ENCODE results near the gene ZNF536. TPM values are rescaled to one million over a fixed set of nuclear protein-coding genes. Genes with fewer than 3 reads are reported as not detected.

The ZNF536 gene
- total RNA-seq, 2 experiments from 2014 or later, result not detected

DNA sequence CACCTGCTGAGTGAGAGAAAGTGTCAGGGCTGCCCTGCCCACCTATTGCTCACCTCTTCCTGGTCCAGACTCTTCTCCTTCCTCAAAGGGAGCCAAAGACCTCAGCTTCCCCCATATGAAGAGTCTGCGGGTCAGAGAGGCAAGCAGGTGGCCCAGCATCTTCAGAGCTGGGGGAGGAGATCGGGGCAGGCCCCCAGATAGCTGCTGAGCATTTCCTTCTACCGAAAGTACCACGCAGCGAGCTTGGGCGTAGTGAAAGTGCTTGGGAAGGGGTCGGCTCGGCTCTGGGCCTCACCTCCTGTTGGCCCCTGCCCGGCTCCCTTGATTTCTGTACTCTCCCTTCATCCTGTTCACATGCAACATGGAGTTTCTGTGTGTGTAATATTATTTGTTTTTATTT is 12.2 kb upstream of the ZNF536 start:
- no peak for DNase-seq
- Mint-ChIP-seq H3K9me3 (ENCODE audit: low read depth) (no peaks in the 10 kb centered on the region), H3K4me3 (no peak overlapping the region), H3K27ac (no peak overlapping the region), H3K36me3 (ENCODE audit: low read depth) (no peaks in the 10 kb centered on the region), H3K27me3 (peaks cover 25% of the 10 kb centered on the region), H3K4me1 (no peaks in the 10 kb centered on the region)
- ChIA-PET POLR2A (no interaction called here), CTCF (no interaction called here)
- intact Hi-C loops (cut with DNase I, micrococcal nuclease), result no loop called here
- ATAC-seq, result no peak

DNA sequence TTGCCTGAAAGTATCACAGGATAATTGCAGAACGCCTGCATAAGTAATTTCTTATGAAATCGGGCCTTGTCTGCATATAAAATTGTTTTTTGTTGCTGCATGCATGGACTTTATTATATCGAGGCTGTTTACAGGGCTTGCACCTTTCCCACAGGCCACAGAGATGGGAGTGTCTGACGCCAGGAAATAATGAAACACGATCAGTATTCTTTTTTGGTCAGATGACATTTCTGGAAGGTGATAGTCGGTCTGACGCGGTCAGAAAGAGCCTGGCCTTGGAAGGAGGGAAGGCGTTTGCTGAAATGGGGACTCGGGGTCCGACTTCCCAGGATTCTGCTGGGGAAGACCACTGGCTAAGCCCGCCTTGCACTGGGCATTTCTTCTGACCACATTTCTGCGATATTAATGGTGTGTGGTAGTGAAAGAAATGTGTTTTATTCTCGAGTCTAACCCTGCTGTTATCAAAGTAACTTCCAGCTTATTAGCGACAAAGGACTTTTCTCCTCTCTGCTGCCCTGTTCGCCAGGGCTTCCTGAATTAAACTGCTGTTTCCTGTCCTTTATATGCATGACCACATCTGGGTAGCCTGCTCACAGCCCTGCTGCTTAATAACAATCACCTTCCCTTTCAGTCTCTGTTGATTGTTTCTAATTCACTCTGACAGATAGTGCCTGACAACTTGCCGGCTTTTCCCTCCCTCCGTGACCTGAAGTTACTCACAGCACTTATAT is 11.6 kb upstream of the ZNF536 start:
- H3K4me3 Mint-ChIP-seq, result no peak overlapping the region
- H3K27me3 Mint-ChIP-seq, result peaks cover 25% of the 10 kb centered on the region
- ChIA-PET POLR2A (no interaction called here), CTCF (no interaction called here)
- DNase-seq (no peak), ATAC-seq (no peak)
- no peaks in the 10 kb centered on the region for H3K4me1 Mint-ChIP-seq
- intact Hi-C loops (cut with DNase I, micrococcal nuclease), result no loop called here
- no peaks in the 10 kb centered on the region for H3K36me3 Mint-ChIP-seq (ENCODE audit: low read depth)
- H3K9me3 Mint-ChIP-seq (ENCODE audit: low read depth), result no peaks in the 10 kb centered on the region
- no peak overlapping the region for H3K27ac Mint-ChIP-seq

DNA sequence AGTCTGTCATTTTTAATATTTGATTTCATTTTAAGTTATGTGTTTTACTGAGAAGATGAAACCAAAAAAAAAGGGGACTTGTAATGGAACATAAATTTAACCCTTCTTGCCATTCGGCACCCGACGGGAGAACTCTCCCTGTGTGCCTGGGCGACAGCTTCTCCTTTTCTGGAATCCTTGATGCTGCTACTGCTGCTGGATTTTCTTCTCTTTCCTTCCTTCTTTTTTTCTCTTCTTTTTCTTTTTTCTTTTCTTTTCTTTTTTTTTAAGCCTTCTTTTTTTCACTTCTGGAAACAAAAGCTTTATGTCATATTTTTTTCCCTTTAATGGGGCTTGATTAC is 11.1 kb upstream of the ZNF536 start:
- POLR2A ChIA-PET, result no interaction called here
- ATAC-seq, result no peak
- Mint-ChIP-seq H3K9me3 (ENCODE audit: low read depth) (no peaks in the 10 kb centered on the region), H3K4me3 (no peak overlapping the region), H3K27ac (no peak overlapping the region), H3K36me3 (ENCODE audit: low read depth) (no peaks in the 10 kb centered on the region), H3K27me3 (peaks cover 22% of the 10 kb centered on the region), H3K4me1 (no peaks in the 10 kb centered on the region)
- intact Hi-C loops (cut with DNase I, micrococcal nuclease), result no loop called here
- CTCF ChIA-PET, result no interaction called here
- no peak for DNase-seq

DNA sequence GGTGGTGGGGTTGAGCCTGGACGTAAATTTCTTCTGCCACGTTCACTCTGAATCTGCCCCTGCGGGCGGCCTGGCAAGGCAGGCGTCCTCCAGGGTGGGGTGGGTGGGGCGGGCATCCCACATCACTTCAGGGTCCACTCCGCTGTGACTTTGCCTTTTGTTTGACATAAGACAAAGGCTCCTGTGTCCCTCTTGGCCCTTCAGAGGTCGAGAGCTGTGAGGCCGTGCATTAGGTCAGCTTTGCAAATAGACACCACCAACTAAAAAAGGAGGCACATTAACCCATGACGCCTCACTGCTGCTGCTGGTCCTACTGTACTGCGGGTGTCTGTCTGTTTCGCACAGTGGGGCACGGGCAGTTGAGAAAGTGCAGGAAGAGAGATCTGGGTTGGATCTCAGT is 10.5 kb upstream of the ZNF536 start:
- peaks cover 22% of the 10 kb centered on the region for H3K27me3 Mint-ChIP-seq
- no peaks in the 10 kb centered on the region for H3K9me3 Mint-ChIP-seq (ENCODE audit: low read depth)
- no peaks in the 10 kb centered on the region for H3K36me3 Mint-ChIP-seq (ENCODE audit: low read depth)
- ATAC-seq (no peak), DNase-seq (no peak)
- ChIA-PET CTCF (no interaction called here), POLR2A (no interaction called here)
- H3K4me3 Mint-ChIP-seq, result no peak overlapping the region
- H3K4me1 Mint-ChIP-seq, result no peaks in the 10 kb centered on the region
- intact Hi-C loops (cut with DNase I, micrococcal nuclease), result no loop called here
- H3K27ac Mint-ChIP-seq, result no peak overlapping the region

DNA sequence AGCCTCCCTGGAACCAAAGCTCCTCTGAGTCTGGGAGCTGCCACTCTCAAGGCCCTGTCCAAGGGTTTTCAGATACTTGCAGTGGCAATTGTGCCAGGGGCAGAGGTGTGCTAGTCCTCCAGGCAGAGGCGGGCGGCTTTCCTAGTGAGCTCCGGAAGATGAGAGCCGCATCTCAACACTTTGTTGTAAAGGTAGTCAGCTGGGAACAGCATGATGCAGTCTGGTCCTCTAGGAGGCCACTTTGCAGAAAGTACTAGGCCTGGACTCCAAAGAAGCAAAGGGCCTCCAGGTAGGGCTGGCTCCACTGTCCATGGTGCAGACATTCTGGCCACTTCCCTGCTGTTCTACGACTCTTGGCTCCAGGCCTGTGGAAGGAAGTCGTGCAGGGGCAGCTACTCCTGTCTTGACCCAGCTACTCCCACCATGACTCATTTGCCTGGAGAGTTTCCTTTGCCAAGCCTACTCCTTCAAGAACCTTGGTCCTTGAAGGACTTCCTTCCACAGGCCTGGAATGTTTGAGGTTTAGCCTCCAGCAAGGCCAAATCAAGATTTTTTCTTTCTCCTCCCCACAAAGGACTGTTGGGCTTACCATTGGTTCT is 9.9 kb upstream of the ZNF536 start:
- Mint-ChIP-seq H3K4me3 (no peak overlapping the region), H3K36me3 (ENCODE audit: low read depth) (no peaks in the 10 kb centered on the region), H3K9me3 (ENCODE audit: low read depth) (no peaks in the 10 kb centered on the region), H3K4me1 (no peaks in the 10 kb centered on the region), H3K27ac (no peak overlapping the region), H3K27me3 (peaks cover 22% of the 10 kb centered on the region)
- no peak for DNase-seq
- no peak for ATAC-seq
- POLR2A ChIA-PET, result no interaction called here
- intact Hi-C loops (cut with DNase I, micrococcal nuclease), result no loop called here
- CTCF ChIA-PET, result no interaction called here

DNA sequence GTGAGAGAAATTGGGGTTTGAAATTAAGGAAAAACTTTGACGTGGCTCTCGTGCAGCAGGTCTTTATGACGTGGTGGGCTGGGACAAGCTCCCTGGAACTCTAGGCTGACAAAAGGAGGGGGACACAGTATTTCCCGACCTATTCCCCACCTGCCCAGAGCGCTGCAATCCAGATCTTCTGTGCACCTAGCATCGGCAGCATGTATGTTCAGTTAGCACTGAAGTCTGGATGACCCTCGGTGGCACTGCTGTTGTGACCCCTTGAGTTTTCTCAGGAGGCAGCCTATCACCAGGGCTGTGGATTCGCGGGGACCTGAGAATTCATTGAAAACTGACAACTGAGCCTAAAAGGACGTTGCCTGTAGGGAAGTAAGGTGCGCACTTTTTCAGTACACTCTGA is 9.1 kb upstream of the ZNF536 start:
- Mint-ChIP-seq H3K27ac (no peak overlapping the region), H3K9me3 (ENCODE audit: low read depth) (no peaks in the 10 kb centered on the region), H3K36me3 (ENCODE audit: low read depth) (no peaks in the 10 kb centered on the region), H3K4me3 (no peak overlapping the region), H3K27me3 (peaks cover 22% of the 10 kb centered on the region), H3K4me1 (no peaks in the 10 kb centered on the region)
- ChIA-PET POLR2A (no interaction called here), CTCF (no interaction called here)
- DNase-seq, result no peak
- intact Hi-C loops (cut with DNase I, micrococcal nuclease), result no loop called here
- ATAC-seq, result no peak

DNA sequence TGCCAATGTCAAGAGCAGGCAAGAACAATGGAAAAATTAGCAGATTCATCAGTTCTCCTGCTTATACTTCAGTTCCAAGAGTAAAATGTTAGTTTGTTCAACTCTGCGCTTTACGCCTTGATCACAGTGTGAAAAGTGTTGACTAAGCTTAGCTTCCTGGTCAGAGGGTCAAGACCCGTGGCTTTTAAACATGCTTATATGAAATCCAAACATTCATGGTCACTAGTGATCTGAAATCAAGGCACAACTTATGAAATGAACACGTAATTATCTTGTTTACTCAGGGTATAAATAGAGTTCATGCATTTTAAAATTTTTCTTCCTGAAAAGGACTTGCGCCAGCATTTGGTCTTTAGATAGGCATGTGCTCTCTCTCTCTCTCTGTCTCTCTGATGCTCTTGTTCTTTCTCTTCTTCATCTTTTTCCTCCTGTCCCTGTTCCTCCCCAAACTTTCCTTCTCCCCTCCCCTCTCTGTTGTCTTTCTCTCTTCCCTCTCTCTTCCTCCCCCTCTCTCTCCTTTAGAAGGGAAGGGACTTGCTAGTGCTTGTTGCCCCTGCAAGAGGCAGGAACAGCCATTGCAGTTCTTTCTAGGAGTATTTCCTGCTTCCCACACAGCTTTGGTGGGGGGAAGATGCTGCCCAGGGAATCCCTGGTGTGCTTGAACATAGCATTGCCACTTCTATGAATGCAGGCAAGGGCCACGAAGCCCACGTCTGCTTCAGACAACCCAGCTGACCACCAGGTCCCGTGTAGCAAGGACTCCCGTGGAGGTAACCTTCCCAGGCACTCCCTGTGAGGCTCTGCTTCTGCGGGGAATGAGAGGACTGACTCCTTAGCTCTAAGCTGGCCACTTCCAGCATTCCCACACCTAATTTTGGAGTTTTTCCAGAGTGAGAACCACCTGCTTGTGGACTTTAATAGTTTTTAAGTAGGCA is 7.1 kb upstream of the ZNF536 start:
- DNase-seq (no peak), ATAC-seq (no peak)
- no peaks in the 10 kb centered on the region for H3K4me1 Mint-ChIP-seq
- H3K4me3 Mint-ChIP-seq, result no peak overlapping the region
- POLR2A ChIA-PET, result no interaction called here
- intact Hi-C loops (cut with DNase I, micrococcal nuclease), result no loop called here
- no peaks in the 10 kb centered on the region for H3K9me3 Mint-ChIP-seq (ENCODE audit: low read depth)
- peaks cover 19% of the 10 kb centered on the region for H3K27me3 Mint-ChIP-seq
- no peak overlapping the region for H3K27ac Mint-ChIP-seq
- CTCF ChIA-PET, result no interaction called here
- H3K36me3 Mint-ChIP-seq (ENCODE audit: low read depth), result no peaks in the 10 kb centered on the region

DNA sequence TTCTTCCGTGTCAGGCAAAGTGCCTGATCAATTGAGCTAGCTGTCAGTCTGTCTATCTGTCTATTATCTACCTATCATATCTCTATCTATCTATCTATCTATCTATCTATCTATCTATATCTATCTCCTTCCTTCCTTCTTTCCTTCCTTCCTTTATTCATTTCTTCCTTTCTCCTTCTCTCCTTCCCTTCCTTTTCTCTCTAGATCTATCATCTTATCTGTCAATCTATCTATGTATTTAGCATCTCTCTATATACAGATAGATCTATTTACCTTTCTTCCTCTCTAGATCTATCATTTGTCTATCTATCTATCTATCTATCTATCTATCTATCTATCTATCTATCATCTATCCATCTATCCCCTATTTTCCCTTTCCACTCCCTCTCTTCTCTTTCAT is 5.9 kb upstream of the ZNF536 start:
- no peaks in the 10 kb centered on the region for H3K9me3 Mint-ChIP-seq (ENCODE audit: low read depth)
- H3K4me1 Mint-ChIP-seq, result no peaks in the 10 kb centered on the region
- H3K4me3 Mint-ChIP-seq, result no peak overlapping the region
- ChIA-PET POLR2A (no interaction called here), CTCF (no interaction called here)
- no peak overlapping the region for H3K27ac Mint-ChIP-seq
- H3K27me3 Mint-ChIP-seq, result peaks cover 11% of the 10 kb centered on the region
- ATAC-seq (no peak), DNase-seq (no peak)
- H3K36me3 Mint-ChIP-seq (ENCODE audit: low read depth), result no peaks in the 10 kb centered on the region
- intact Hi-C loops (cut with DNase I, micrococcal nuclease), result no loop called here

DNA sequence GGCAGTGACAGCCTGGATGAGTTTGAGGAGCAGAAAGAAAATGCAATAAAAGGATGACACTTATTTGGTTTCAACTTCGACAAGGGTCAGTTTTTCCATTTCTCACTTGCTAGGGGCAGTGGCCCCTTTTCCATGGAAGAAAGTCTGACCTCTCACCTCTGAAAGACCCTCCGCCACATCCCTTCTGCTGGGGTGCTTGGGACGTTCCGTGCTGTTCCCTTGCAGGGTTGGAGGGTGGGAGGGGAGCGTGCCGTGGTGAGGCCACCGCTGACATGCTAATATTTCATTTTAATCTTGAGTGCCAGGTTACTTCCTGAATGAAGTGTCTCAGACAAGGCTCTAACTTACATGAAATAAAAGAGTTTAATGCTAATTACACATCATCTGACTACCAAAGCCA is 5.2 kb upstream of the ZNF536 start:
- intact Hi-C loops (cut with DNase I, micrococcal nuclease), result no loop called here
- Mint-ChIP-seq H3K4me3 (no peak overlapping the region), H3K4me1 (no peaks in the 10 kb centered on the region), H3K27ac (no peak overlapping the region), H3K9me3 (ENCODE audit: low read depth) (no peaks in the 10 kb centered on the region), H3K27me3 (peaks cover 13% of the 10 kb centered on the region), H3K36me3 (ENCODE audit: low read depth) (no peaks in the 10 kb centered on the region)
- ChIA-PET CTCF (no interaction called here), POLR2A (no interaction called here)
- ATAC-seq, result no peak
- DNase-seq, result no peak

DNA sequence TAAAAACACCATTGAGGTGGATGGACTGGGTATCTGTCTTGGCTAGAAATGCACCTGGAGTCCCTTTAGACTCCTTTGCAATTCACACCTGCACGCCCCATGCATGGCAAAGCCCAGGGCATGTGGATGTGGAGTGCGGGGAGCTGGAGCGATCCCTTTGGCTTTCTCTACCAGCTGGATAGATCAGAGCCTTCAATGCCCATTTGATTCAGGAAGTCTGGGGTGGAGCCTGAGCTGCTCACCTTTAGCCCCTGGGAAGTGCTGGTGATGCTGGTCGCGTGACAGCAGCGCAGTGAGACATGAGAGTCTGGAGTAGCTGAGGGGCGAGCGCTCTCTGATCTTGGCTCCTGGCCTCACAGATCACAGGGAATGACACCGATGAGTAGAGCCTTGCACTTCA is 4.8 kb upstream of the ZNF536 start:
- H3K9me3 Mint-ChIP-seq (ENCODE audit: low read depth), result no peaks in the 10 kb centered on the region
- intact Hi-C loops (cut with DNase I, micrococcal nuclease), result no loop called here
- H3K27me3 Mint-ChIP-seq, result peaks cover 15% of the 10 kb centered on the region
- ATAC-seq, result no peak
- no peaks in the 10 kb centered on the region for H3K4me1 Mint-ChIP-seq
- POLR2A ChIA-PET, result no interaction called here
- no peak overlapping the region for H3K27ac Mint-ChIP-seq
- no peak overlapping the region for H3K4me3 Mint-ChIP-seq
- H3K36me3 Mint-ChIP-seq (ENCODE audit: low read depth), result no peaks in the 10 kb centered on the region
- CTCF ChIA-PET, result no interaction called here
- DNase-seq, result no peak

DNA sequence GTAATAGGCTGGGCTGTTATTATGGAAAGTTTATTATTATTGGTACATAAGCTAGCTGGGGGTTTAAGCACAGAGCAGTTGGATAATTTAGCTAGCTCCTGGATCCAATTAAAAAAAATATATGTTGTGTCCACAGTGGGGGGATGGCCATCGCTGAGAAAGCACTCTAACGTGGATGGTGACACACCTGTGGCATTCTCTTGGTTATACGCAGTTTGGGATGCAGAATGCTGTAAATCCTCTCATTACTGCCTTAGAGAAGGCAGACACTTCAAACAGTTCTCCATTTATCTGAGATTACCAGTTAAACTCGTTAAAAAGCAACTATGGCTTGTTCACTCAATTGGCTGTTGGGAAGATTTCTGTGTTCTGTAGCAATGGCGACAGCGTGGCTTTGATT is 2.4 kb upstream of the ZNF536 start:
- H3K36me3 Mint-ChIP-seq (ENCODE audit: low read depth), result no peaks in the 10 kb centered on the region
- ChIA-PET CTCF (interaction anchor here (1.2 kb wide), 1 partner anchor 10 kb away, joined by 3 read pairs; no protein-coding TSS in a partner anchor), POLR2A (no interaction called here)
- intact Hi-C loops (cut with DNase I, micrococcal nuclease), result loop anchor here in 1 of 2 experiments (10.0 kb wide), 1 partner anchor 145 kb away; no protein-coding TSS in a partner anchor
- ATAC-seq (no peak), DNase-seq (no peak)
- no peaks in the 10 kb centered on the region for H3K4me1 Mint-ChIP-seq
- no peaks in the 10 kb centered on the region for H3K9me3 Mint-ChIP-seq (ENCODE audit: low read depth)
- H3K4me3 Mint-ChIP-seq, result no peak overlapping the region
- peaks cover 12% of the 10 kb centered on the region for H3K27me3 Mint-ChIP-seq
- no peak overlapping the region for H3K27ac Mint-ChIP-seq

Measured in activated CD4-positive, alpha-beta T cell treated with anti-CD3 and anti-CD28 coated beads for 36 hours (primary cell).